Iris pigment epithelial cell (primary cell): ENCODE measurements around the gene YPEL3.

Experiments
- DNase-seq: peaks from one replicate; pipeline ENCODE4 v3.0.0-alpha.2; 2011; ENCODE audit warnings: low read depth

Gene YPEL3

GRCh38 chr16:30090610-30091331 is 5.2 kb downstream of the YPEL3 start:
- no peak for DNase-seq

GRCh38 chr16:30088832-30089624 is 7.0 kb downstream of the YPEL3 start:
- no peak for DNase-seq

GRCh38 chr16:30088237-30088831 is 7.7 kb downstream of the YPEL3 start:
- no peak for DNase-seq

GRCh38 chr16:30087181-30087898 is 8.7 kb downstream of the YPEL3 start:
- DNase-seq, result no peak

- DNase-seq, result no peak
Measured at GRCh38 chr16:30086291-30087140, 9.5 kb downstream of the YPEL3 start.

- no peak for DNase-seq
Measured at GRCh38 chr16:30085820-30086219, 10.2 kb downstream of the YPEL3 start.

- DNase-seq, result no peak
Measured at GRCh38 chr16:30085247-30085646, 10.8 kb downstream of the YPEL3 start.

- no peak for DNase-seq
Measured at GRCh38 chr16:30084816-30085159, 11.2 kb downstream of the YPEL3 start.

- DNase-seq, result no peak
Measured at GRCh38 chr16:30084096-30084815, 11.8 kb downstream of the YPEL3 start.

GRCh38 chr16:30083216-30084055 is 12.6 kb downstream of the YPEL3 start:
- DNase-seq, result no peak

GRCh38 chr16:30082545-30083090 is 13.4 kb downstream of the YPEL3 start:
- no peak for DNase-seq

- no peak for DNase-seq
Measured at GRCh38 chr16:30079480-30079879, 16.5 kb downstream of the YPEL3 start.

- DNase-seq, result no peak
Measured at GRCh38 chr16:30078744-30079143, 17.3 kb downstream of the YPEL3 start.

- DNase-seq, result no peak
Measured at GRCh38 chr16:30077656-30078055, 18.4 kb downstream of the YPEL3 start.

GRCh38 chr16:30076276-30076791 is 19.7 kb downstream of the YPEL3 start:
- DNase-seq, result no peak

GRCh38 chr16:30075503-30076275 is 20.3 kb downstream of the YPEL3 start, which contains the start of gene PPP4C:
TSS of gene PPP4C (plus strand) at chr16:30075994. CDS start at chr16:30076378, 384 bp downstream.
- peak; percentile 89 for DNase-seq

- no peak for DNase-seq
Measured at GRCh38 chr16:30070490-30070889, 25.5 kb downstream of the YPEL3 start.
